NCI-H526 treated with DMSO at 0.1 percent for 48 hours (cell line): ENCODE measurements around the gene RGS7.

ENCODE experiments used
- DNase-seq: peaks from one replicate; lab custom pipeline; 2025; lab: John Stamatoyannopoulos, UW

Gene RGS7

DNA sequence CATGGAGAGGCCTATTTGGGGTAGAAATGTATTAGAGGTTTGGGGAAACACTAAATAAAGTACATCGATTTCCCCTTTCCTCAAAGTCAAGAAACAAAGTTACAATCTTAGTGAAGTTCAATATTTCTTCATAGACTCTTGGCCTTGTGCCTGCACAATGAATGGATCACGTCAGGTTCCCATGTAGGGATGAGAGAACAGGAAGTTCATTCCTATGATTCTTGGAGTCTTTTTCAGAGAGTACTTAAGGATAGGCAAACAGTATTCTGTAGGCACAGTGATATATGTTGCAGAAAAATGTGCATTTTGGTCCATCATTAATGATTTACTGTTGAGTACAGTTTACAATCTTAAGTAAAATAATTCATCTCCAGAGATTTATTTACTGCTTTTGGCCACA lies 275.5 kb downstream of the RGS7 start:
- DNase-seq: no peak

DNA sequence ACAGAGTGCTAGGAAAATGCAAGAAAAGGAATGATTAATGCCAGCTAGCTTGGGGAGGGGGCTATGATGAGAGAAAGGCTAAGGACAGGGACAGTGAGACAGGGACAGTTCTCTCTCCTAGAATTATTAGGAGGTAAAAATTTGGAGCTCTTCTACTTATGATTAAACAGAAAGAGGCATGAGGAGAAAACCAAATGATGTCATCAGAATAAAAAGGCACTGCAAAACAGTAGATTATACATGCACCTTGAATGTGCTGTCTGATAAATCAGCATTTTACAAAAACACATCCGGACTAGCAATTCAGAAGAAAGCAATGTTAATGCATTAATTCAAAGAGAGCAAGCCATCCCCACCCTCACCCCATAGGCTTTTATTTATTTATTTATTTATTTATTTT lies 277.5 kb downstream of the RGS7 start:
- no peak for DNase-seq

DNA sequence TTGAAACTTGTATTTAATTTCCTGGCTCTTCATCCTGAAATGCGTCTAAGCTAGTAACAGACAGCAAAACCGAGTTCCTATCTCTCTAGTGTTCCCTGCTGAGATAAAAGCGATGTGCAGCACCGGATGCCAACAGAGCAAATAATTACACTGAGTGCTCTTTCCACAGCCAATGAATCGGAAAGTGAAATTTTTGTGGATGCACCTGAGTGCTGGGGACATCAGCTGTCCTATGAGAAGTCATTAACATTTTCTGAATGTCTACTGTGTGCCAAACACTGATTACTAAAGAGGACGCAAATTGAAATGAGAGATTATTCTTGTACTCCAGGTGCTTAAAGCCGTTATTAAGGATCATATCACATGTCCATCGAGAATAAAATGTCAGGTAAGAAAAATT lies 278.0 kb downstream of the RGS7 start:
- DNase-seq: no peak

DNA sequence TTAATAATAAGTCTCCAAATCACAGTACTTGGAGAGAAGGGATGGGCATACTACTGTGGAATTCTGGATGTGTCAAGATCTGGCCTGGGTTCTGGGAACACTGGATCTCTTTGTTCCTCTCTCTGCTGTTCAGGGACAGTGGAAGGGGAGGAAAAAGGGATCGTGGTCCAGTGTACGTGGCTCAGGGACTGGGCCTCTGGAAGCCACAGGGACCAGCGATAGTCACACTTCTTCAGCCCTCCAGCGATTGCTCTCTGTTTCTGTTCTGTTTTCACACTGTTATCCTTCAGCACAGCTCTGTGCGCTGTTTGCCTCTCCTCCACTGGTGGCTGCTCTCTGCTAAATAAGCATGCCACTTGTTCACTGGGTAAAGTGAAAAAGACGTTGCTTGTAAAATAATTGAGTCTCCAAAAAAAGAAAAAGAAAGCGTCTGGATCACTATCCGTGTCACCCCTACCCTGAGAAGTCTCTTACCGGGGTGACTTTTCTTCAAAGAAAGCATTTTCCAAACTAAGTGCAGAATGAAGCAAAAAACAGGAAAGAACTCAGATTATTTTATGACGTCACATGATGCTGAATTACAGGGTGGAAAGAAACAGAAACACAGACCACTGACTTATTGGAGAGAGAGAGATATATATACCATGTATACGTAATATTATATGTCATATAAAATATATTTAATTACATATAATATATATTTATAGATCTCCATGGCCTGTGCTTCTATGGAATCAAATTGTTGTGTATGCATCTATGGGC lies 279.4 kb downstream of the RGS7 start:
- no peak for DNase-seq

DNA sequence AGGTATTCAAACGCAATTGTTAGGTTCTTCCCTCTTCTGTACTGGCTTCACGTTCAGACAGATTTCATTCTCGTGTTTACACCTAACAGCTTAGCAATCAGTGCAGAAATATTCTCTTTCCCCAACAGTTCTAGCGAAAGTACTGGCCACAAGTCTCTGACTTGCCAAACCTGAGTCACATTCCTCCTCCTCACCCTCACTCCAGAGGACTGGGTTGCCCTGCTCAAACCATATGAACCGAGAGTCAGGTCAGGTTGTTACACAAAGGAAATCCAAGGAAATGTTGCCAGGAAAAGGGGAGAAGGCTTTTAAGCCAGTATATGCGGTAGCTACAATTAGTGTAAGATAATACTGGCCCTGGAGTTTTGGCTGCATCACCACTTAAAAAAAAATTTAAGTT lies 282.5 kb downstream of the RGS7 start:
- DNase-seq: no peak

DNA sequence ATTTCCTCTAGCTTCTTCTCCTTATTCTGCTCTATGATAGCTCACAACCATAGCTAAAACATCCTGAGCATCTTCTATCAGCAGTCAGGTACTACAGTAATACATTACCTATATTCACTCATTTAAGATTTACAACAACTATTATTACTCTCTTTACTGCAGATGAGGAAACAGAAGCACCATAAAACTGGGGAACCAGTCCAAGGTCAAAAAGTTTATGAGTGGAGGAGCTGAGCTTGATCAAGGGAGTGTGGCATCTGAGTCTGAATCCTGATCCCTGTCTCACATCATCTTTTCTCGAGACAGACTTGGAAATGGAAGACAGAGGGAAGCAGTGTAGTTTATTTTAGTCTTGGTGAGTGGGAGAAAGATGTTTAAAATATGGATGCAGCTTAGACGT lies 288.6 kb downstream of the RGS7 start:
- DNase-seq: no peak

DNA sequence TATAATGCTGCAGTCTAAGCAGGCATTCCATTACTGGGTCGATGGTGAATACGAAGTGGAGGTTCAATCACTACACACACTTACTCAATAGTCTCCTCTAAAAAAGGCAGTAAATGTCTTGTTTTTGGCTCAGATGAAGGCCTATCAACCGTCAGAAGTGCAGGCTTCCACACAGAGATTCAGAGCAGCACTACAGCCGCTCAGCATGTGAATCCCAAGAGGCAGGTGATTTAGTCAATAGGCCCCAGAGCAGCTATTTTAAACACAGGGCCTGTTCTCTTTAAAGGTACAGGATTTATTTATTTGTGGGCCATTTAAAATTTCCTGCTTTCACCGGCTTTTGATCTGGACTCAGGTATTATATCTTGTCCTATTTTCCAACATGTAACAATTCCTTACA lies 293.7 kb downstream of the RGS7 start:
- DNase-seq: no peak

DNA sequence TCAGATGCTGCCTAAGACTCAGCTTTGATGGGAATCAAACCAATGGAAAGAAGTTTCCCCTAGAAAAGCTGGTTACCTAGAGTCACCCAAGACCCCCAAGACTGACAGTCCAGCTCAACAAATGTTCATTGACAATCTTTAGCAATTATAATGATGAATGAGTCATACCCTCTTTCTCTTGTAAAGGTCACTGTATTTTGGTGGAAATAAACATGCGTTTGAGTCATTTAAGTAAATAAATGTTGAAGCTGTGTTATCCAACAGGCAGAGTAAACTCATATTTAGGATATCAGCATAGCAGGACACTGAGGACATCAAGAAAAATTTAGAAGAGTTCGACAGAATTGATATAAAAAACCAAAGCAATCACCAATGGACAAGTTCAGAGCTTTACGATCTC lies 295.9 kb downstream of the RGS7 start:
- DNase-seq: no peak

DNA sequence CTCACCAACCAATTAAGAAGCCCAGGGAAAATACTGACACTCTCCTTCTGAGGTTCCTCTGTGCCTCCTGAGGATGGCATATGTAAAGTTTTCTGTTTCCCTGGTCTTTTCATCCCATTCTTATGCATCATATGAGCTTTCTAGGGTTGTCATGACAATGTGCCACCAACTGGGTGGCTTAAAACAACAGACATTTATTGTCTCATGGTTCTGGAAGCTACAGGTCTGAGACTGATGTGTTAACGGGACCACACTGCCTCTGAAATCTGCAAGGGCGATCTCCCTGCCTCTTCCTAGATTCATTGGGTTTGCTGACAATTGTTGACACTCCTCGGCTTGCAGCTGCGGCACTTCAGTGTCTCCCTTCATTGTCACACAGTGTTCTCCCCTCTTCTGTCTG lies 308.4 kb downstream of the RGS7 start:
- no peak for DNase-seq

DNA sequence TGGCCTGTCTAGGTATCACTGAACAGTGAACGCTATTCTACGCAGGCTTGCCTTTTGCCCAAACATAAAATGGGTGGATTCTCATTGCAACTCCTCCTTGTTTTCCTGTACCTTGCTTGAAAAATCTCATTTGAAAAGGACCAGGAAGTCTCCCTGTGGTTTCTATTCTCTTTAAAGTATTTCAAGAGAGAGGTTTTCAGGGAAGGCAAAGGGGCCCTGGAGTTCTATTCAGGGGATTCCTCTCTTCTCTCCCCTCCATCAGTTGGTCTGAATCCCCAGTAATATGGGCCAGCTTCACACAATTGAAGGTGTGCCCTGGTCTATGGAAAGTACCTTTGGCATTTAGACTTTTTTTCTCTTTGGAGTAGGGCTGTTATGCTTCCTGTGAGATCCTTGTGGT lies 311.3 kb downstream of the RGS7 start:
- DNase-seq: no peak

DNA sequence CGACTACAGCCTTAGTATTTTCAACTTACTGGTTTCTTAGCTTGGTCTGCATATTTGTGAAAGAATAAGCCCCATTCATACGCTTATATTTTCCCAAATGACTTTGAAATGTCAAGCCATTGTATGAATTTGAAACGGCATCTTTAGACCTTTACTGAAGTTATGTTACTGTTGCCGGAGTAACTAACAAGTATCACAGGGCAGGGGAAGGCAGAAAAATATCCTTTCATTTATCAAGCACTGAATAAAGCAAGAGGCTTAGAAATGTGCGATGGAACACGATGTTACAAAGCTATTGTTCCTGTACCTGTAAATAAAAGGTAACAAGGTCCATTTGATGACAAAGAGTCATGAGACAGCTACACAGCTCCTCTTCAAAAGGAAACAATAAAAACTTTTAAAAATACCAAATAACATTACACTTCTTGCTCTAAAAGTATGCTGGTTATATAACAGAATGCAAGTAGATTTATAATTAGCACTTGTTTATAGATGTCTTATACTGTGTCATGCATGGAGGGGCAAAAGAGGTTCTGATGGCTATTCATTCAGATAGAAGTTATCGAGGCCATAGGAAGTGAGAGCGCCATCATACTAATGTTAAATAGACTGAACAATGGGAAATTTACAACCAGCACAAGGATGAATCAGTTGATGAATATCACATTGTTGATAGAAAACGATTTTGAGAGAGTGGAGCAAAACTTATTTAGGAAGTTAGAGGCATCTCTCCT lies 322.6 kb downstream of the RGS7 start:
- no peak for DNase-seq

DNA sequence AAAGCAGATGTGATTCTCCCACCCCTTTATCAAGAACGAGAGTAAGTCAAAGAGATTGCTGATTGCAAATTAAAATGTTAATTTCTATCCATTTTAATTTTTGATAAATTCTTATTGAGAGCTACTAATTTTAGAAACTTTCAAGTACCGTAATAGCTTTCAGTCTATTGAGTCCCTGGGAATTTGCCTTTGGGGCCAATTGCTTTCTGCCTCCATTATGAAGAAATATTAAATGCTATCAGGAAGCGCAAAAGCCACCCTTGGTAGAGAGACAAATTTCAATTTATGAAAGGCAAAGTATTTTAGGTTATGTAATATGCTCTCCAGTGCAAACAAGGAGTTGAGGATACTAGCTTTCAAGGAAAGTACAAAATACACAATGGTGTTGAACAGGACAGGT lies 332.2 kb downstream of the RGS7 start:
- no peak for DNase-seq

DNA sequence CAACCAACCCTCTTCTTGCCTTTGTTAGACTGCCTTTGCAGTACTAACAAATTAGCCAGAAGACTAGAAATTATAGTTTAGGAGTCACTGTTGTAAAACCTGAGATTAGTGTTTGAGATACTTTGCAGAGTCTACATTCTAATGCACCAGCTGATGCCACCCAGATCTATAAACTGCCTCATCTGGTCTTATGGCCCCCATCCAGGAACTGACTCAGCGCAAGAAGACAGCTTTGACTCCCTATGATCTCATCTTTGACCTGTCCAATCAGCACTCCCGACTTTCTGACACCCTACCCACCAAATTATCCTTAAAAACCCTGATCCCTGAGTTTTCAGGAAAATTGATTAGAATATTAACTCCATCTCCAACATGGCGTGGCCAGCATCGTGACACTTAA lies 334.6 kb downstream of the RGS7 start:
- DNase-seq: no peak

DNA sequence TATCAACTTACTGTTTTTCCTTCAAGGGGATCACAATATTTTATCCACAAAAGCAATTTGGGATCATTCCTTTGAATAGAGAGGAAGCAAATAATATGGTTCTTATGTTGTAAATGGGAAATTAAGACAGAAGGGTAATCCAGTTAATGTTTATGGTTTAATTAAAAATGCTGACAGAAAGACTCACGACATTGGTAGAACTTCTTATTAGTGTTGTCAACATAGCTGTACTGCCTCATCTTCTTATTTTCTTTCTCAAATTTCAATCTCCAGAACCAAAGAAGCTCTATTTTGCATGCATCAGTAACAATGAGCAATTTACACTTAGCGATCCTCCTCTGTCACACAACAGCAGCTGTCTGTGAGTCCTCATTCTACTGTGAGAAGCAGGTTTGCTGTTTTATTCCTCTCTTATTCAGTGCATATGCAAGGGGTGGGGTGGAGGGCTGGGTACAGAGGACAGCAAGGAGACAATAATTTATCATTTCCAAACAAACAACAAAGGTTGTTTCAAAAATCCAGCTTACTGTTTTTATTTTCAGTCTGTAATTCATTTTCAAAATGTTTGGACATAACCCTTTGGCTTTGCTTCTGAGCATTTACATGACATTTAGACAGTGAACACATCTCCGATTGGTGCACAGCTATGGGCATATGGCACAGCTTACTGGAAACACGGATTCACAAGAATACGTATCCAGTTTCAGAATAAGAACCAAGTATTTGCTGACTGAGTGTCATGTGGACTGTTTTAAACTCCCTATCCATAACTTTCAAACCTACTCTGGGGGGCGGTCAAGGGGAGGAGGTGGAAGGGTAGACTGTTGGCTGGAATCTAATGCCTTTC lies 335.9 kb downstream of the RGS7 start:
- no peak for DNase-seq

DNA sequence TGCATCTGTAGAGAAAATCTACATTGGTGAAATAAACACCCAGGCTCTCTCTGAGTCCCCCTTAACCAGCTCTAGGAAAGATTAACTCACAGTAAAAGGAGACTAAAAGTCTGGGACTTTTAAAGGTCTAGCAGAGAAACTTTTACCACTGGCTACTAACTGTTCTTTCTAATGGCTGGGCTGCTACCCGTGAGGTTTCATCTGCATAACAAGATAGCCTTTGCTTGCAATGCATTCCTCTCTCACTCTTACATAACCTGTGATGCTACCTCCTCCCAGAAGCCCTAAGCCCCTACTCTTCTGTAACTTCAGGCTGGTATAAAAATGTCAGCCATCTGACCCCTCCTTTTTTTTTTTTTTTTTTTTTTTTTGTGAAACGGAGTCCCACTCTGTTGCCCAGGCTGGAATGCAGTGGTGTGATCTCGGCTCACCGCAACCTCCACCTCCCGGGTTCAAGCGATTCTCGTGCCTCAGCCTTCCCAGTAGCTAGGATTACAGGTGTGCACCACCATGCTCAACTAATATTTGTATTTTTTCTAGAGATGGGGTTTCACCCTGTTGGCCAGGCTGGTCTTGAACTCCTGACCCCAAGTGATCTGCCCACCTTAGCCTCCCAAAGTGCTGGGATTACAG lies 344.2 kb downstream of the RGS7 start:
- DNase-seq: no peak

DNA sequence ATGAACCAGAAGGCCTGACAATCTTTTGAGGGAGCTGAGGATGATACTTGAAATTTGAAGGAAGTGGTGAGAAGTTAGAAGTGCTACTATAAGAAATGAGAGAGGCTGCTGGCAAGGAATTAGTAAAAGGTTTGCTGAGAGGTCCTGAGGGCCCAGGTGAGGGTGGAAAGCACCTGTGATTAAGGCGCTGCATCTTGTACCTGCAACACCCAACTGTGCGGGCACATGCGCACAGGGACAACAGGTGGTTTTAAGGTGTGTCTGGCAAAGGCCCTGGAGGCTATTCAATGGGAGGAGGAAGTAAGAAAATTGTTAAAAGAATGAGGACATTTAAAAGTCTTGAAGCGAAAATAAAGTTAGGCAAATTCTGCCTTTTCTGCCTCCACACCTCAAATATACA lies 349.3 kb downstream of the RGS7 start:
- no peak for DNase-seq

DNA sequence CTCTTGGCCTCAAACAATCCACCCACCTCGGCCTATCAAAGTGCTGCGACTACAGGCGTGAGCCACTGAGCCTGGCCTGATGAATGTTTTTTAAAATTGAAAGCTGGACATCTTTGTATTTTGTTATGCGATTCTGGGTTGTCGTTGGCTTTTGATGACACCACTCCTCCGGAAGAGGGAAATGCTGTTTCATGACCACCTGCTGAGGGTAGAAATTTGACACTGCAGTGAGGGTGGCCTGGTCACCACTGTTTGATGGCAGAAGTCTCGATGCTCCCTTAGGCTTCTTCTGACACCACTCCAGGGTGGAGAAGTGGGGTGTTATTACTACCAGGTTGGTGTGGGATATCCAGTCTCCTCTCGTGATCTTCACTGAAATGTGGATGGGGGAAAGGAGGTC lies 357.2 kb downstream of the RGS7 start:
- no peak for DNase-seq

DNA sequence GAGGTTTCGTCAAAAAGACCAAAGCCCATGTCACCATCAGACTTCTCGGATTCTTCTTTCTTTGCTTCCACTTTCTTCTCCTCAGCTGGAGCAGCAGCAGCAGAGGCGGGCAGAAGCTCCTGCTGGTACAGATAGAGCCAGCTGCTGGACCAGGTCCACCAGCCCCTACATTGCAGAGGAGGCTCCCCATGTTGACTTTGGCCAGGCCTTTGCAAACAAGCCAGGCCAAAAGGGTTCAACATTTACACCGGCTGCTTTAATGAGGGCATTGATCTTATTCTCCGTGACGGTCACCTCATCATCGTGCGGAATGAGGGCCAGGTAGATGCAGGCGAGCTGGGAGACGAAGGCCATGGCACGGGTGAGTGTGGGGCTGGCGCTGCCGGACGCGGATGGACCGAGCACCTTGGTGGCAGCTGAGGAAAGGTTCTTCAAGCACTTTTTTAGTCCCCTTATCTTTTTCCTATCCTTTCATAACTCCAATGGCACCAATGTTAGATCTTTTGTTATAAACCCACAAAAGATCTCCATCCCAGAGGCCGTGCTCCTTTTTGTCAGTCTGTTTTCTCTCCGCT lies 358.5 kb downstream of the RGS7 start:
- no peak for DNase-seq

DNA sequence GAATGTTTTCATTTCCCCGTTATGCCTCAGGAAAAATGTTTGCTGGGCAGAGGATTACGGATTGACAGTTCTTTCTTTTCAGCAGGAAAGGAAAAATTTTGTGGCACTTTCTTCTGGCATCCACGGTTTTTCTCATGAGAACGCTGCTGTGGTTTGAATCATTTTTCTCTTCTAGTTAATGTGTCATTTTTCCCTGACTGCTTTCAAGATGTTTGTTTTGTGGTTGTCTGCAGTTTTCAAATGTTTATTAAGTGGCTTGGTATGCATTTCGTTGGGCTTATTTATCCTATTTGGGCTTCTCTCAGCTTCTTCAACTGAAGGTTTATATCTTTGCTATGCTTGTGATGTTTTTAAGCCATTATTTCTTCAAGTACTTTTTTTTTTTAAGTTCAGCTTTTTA lies 359.0 kb downstream of the RGS7 start:
- no peak for DNase-seq

DNA sequence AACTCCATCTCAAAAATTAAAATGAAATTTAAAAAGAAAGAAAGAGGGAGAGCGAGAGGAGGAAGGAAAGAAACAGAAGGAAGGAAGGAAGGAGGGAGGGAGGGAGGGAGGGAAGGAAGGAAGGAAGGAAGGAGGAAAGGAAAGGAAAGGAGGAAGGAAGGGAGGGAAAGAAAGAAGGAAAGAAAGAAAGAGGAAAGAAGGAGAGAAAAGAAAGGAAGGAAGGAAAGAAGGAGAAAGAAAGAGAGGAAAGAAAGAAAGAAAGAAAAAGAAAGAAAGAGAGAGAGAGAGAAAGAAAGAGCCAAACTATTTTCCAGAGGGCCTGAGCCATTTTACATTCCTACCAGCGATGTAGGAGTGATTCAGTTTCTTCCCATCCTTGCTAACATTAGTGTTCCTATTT lies 364.0 kb downstream of the RGS7 start:
- no peak for DNase-seq

DNA sequence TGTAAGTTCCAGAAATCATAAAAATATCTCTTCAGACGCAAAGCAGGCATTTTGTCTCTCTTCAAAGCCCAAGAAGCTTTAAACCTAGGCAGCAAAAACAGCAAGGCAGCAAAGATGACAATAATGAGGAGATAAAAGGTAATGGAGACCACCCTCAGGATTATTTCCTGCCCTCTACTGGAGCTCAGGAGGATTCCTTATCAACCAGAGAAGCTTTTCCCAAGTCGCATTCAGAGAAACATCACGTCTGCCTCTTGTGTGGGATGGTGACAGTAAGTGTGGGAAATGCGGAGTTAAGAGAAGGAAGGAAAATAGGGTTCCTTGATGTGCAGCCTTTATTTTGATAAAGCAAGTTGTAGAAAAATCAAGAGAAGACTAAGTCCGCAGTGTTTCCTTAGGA lies 365.8 kb downstream of the RGS7 start:
- DNase-seq: no peak

DNA sequence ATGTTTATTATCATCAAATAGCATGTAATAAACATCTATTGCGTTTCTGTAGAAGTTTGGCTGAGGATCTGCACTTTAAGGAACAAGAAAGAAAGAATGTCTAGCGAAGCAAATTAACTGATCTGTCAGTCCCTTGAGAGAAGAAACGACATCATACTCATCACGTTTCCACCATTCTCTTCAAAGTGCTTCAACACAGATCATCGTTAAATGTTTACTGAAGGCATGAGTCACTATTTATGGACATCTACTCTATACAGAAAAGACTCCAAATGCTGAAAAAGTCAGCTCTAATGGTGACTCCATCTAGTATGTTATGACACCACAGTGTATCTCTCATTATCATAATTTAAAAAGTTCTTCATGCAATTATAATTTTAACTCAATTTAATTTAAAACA lies 369.1 kb downstream of the RGS7 start:
- no peak for DNase-seq
